Stimulated activated CD8-positive, alpha-beta memory T cell treated with anti-CD3 and anti-CD28 coated beads, Interleukin-2, amount 100 ng/mL, for 48 hours (primary cell): ENCODE results near the gene TMC6.

Source experiments
- DNase-seq, 2 donors: peaks; one replicate each; pipeline ENCODE4 v3.0.0-alpha.2; 2020; ENCODE audit warnings: low read depth in 2 of 2

Gene TMC6

DNA sequence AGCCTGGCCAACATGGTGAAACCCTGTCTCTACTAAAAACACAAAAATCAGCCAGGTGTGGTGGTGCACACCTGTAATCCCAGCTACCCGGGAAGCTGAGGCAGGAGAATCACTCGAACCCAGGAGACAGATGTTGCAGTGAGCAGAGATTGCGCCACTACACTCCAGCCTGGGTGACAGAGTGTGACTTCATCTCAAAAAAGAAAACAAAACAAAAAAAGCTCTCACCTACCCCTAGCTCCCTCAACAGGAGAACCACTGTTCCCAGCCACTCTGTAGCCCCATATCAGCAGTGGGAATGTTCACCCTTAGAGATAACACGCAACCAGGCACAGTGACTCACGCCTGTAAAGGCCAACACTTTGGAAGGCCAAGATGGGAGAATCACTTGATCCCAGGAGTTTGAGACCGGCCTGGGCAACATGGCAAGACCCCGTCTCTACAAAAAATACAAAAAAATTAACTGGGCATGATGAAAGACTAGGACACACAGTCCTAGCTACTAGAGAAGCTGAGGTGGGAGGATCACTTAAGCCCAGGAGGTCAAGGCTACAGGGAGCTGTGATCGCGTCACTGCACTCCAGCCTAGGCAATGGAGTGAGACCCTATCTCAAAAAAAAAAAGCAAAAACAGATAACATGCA, 7.4 kb upstream of the TMC6 start:
- no peak for DNase-seq

DNA sequence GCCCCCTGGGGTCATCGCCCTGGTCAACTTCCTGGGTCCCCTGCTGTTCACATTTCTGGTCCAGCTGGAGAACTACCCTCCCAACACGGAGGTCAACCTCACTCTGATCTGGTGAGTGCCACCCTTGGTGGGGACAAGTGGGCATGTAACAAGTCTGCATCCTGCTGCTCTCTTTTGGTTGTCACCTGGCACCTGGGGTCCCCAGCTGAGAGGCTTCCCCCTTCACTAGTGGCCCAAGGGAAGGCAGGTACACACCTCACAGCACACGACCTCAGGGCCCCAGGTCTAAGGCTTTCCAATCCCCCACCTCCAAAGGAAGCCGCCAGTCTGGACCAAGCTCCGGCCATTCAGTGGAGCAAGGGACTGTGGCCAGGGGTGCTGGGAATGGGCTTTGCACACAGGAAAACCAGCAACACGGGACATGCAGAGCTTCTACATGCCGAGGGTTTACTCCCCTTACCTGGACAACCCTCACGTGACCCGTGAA, 6.4 kb upstream of the TMC6 start:
- DNase-seq: no peak

GRCh38 chr17:78133971-78134898, 5.7 kb upstream of the TMC6 start:
- peak in 1 of 2 donors; percentile 66 for DNase-seq

DNA sequence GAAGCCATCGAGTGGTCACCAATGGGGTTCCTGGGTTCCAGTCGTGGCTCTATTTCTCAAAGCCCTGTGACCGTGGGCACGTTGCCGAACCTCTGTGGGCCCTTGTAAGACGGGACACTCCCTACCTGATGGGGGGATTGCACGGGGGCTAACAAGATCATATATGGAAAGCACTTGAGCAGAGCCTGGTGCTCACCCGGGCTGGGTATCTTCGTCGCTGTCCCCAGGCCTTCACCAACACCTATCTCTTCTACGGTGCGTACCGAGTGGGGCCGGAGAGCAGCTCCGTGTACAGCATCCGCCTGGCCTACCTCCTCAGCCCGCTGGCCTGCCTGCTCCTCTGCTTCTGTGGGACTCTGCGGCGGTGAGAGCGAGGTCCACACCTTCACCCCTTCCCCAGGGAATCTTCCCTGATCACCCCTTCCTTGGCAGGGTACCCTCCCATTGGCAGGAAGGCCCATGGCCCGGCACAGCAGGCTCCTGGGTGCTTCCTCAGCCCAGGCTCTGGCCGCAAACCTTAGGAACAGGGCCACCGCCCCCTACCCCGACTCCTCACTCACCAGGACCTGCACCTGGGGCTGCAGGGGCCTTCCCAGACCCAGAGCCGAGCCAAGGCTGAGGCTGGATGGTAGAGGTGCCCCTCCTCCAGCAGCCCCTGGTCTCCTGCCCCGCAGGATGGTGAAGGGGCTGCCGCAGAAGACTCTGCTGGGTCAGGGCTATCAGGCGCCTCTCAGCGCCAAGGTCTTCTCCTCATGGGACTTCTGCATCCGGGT, 4.8 kb upstream of the TMC6 start:
- DNase-seq: no peak

- DNase-seq: no peak
Measured at GRCh38 chr17:78132767-78133178, 4.2 kb upstream of the TMC6 start.

DNA sequence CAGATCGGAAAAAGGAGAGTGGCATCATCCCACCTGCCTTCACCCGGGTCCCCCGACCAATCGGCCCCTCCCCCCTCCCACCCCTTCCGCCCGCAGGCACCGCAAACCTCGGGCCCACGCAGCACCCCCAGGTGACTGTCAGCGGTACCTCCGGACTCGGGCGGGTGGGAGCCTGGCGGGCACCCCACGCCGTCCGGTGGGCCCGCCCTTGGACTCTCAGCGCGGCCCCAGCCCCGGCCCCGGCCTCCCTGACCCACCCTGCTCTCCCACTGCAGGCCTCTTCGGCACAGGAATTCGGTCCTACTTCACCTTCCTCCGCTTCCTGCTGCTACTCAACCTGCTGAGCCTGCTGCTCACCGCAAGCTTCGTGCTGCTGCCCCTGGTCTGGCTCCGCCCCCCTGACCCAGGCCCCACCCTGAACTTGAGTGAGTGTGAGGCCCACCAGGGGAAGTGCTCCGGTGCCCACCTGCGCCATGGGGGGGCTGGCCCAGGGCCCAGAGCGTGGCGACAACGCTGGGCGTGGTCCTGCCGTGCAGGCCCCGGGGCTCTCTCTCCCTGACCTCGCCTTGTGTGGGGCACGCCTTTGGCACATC, 3.6 kb upstream of the TMC6 start:
- peak; percentile 65 to 67 for DNase-seq

GRCh38 chr17:78131172-78132083, 2.9 kb upstream of the TMC6 start:
- DNase-seq: no peak

GRCh38 chr17:78130437-78131101, 2.0 kb upstream of the TMC6 start, which contains the start of gene TMC8:
TMC8 (plus strand) TSS chr17:78130771; CDS start chr17:78131589, 818 bp downstream.
- peak in 1 of 2 donors; percentile 56 for DNase-seq

- DNase-seq: no peak
Measured at GRCh38 chr17:78130090-78130436, 1.5 kb upstream of the TMC6 start.

- DNase-seq: no peak
Measured at GRCh38 chr17:78129351-78130089, 965 bp upstream of the TMC6 start.

GRCh38 chr17:78127888-78128550, 536 bp downstream of the TMC6 start:
- no peak for DNase-seq

DNA sequence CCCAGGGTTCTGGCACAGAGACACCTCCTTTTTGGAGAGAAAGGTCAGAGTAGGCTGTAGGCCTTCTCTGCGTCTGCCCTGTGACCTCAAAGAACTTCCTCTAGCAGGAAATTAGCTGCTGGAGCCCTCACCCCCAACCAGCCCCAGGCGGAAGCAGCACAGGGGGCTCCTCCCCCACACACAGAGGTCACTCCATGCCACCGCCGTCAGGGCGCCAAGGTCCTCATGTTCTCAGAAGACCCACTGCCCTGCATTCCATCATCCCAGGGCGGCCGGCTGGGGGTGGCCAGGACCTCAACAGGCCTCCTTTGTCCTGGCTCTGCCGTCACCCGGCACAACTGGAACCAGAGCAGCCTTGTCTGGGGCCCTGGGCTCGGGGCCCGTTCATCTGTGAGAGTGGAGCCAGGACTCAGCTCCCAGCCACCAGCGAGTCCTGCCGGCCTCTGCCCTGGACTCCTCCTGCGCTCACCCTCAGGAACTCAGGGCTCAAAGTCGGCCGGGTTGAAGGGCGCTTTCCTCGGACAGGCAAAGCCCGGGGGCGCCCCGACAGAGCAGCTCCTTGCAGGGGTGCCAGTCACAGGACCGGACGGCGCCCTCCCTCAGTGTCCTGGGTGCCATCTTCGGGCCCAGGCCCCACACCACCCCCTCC, 1.2 kb downstream of the TMC6 start:
- DNase-seq: no peak

DNA sequence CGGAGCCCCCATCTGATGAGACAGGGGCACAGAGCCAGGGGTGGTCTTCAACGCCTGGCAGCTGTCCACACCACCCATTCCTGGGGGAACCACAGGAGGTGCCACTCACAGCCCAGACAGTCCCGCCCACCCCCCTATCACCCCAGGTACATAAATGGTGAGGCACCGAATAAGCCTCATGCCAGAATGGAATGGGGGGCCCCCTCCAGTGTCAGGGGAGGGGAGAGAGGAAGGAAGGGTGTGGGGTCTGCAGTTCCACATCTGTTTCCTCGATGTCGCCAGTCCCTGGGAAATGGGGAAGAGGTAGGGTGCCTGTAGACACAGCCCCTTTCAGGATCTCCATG, 1.7 kb downstream of the TMC6 start:
- DNase-seq: no peak

- no peak for DNase-seq
Measured at GRCh38 chr17:78125976-78126894, 2.3 kb downstream of the TMC6 start.

- no peak for DNase-seq
Measured at GRCh38 chr17:78125138-78125913, 3.2 kb downstream of the TMC6 start.

DNA sequence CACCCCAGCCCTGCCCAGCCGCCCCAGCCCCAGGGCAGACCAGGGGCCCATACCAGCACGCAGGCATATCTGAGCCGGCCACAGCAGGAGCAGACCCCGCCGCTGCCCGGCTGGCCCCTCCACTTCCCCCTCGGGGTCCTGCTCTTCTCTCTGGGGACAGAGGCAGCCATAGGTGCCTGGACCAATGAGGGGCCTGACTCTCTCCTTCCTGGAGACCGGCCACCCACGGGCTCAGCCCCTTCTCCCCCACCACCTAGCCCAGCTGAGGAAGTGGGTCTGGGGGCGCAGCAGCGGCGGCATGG, 3.8 kb downstream of the TMC6 start:
- no peak for DNase-seq
